Caco-2 (cell line): Measurements from ENCODE around the gene KIFAP3. TPM values are rescaled to one million over a fixed set of nuclear protein-coding genes. Genes with fewer than 3 reads are reported as not detected.

Source experiments
- BruUV-seq: library from RNA; stranded (reverse); fragments of 400-500 nt; replicated peaks from 2 replicates; lab custom pipeline; 2021; lab: Mats Ljungman, UMichigan
- CTCF ChIA-PET: fragments of 300-600 bp; sonication (Branson Sonifier 250); formaldehyde crosslinking; loops from one replicate; lab custom pipeline; 2022; ENCODE audit warnings: antibody characterized with exemption; lab: Charles Lee
- POLR2A ChIA-PET: fragments of 300-600 bp; sonication (Branson Sonifier 250); formaldehyde crosslinking; loops from one replicate; lab custom pipeline; 2022; ENCODE audit warnings: antibody characterized with exemption; lab: Charles Lee
- DNase-seq, 2 experiments: peaks; one replicate each; pipeline versions ENCODE4 v3.0.0 to v3.0.0-alpha.2; 2020 to 2022
- H3K27me3 ChIP-seq: replicated peaks from 2 replicates; pipeline ENCODE4 v1.6.0; 2011; ENCODE audit warnings: low read length; ENCODE audit not compliant: control insufficient read depth, insufficient read depth
- H3K36me3 ChIP-seq: 2 replicates; pipeline ENCODE4 v1.5.1; 2011; ENCODE audit warnings: low read length; ENCODE audit not compliant: control insufficient read depth, insufficient read depth
- H3K4me1 ChIP-seq: fragments of 250-450 bp; sonication (Bioruptor Pico); 2 replicates; pipeline ENCODE4 v1.5.1; 2020; ENCODE audit warnings: mild to moderate bottlenecking
- H3K4me3 ChIP-seq: 2 replicates; pipeline ENCODE4 v1.5.1; 2011; ENCODE audit warnings: low read depth, mild to moderate bottlenecking, control low read depth, low read length
- H3K9me3 ChIP-seq: fragments of 250-450 bp; sonication (Bioruptor Pico); 2 replicates; pipeline ENCODE4 v1.5.1; 2020; ENCODE audit warnings: mild to moderate bottlenecking, moderate library complexity
- H3K27ac Mint-ChIP-seq: one replicate; pipeline ENCODE4 v1.8.0; 2022; ENCODE audit warnings: mixed read lengths; ENCODE audit not compliant: unreplicated experiment
- H3K27me3 Mint-ChIP-seq: one replicate; pipeline ENCODE4 v1.8.0; 2022; ENCODE audit warnings: mixed read lengths; ENCODE audit not compliant: insufficient read depth, unreplicated experiment
- H3K36me3 Mint-ChIP-seq: one replicate; pipeline ENCODE4 v1.8.0; 2022; ENCODE audit warnings: mild to moderate bottlenecking, mixed read lengths; ENCODE audit not compliant: insufficient read depth, unreplicated experiment
- H3K4me1 Mint-ChIP-seq: one replicate; pipeline ENCODE4 v1.8.0; 2022; ENCODE audit warnings: low read depth, mixed read lengths; ENCODE audit not compliant: unreplicated experiment
- H3K4me3 Mint-ChIP-seq: one replicate; pipeline ENCODE4 v1.8.0; 2022; ENCODE audit warnings: mild to moderate bottlenecking, moderate library complexity, mixed read lengths; ENCODE audit not compliant: unreplicated experiment
- H3K9me3 Mint-ChIP-seq: one replicate; pipeline ENCODE4 v1.8.0; 2022; ENCODE audit warnings: mixed read lengths; ENCODE audit not compliant: unreplicated experiment
- CTCF ChIP-seq, 2 experiments: fragments of 200-600 bp in 1 of 2; IDR thresholded peaks; 1 replicate in 1 of 2; 2 replicates in 1 of 2; pipeline versions ENCODE4 v1.5.1 to v1.8.0; 2011 to 2022; ENCODE audit warnings: antibody characterized with exemption in 1 of 2, control low read depth in 1 of 2, inconsistent platforms in 1 of 2, low read depth in 1 of 2, low read length in 1 of 2, mild to moderate bottlenecking in 1 of 2, moderate library complexity in 1 of 2; ENCODE audit not compliant: insufficient read depth in 1 of 2, severe bottlenecking in 1 of 2, unreplicated experiment in 1 of 2
- intact Hi-C: fragments of 100-400 bp; cut with micrococcal nuclease; formaldehyde crosslinking; loops from one replicate; pipeline ENCODE4 v1.10.0; 2022; ENCODE audit not compliant: unreplicated experiment
- total RNA-seq: library from RNA; stranded (reverse); gene quantifications from 2 replicates; pipeline ENCODE4 v1.2.3, GENCODE V29; 2022

Gene KIFAP3
- total RNA-seq, 1 experiment from 2014 or later, result 10.9 TPM

- H3K36me3 Mint-ChIP-seq, result no peaks in the 10 kb centered on the region
- no peaks in the 10 kb centered on the region for H3K9me3 Mint-ChIP-seq
- TF ChIP-seq CTCF (IDR thresholded peaks at IDR 0.05; ENCODE audit: insufficient read depth in 1 of 2, low read depth in 1 of 2, low read length in 1 of 2, severe bottlenecking in 1 of 2, unreplicated experiment in 1 of 2), result no peak
- ChIA-PET POLR2A (no interaction called here), CTCF (interaction anchor here (0.5 kb wide), 1 partner anchor 33 kb away, joined by 3 read pairs; no protein-coding TSS in a partner anchor)
- no peaks in the 10 kb centered on the region for H3K36me3 ChIP-seq
- no peak overlapping the region for H3K27ac Mint-ChIP-seq
- intact Hi-C loops, result no loop called here
- H3K9me3 ChIP-seq, result no peaks in the 10 kb centered on the region
- no peaks in the 10 kb centered on the region for H3K27me3 ChIP-seq
- H3K4me1 Mint-ChIP-seq, result no peaks in the 10 kb centered on the region
- DNase-seq, result no peak
- H3K4me3 Mint-ChIP-seq, result no peak overlapping the region
- H3K4me1 ChIP-seq, result no peaks in the 10 kb centered on the region
- no peaks in the 10 kb centered on the region for H3K27me3 Mint-ChIP-seq
- no TSS peak for BruUV-seq
- no peak overlapping the region for H3K4me3 ChIP-seq
Observed at GRCh38 chr1:169943963-169944526, 130.4 kb downstream of the KIFAP3 start.

- intact Hi-C loops, result no loop called here
- CTCF ChIA-PET, result no interaction called here
Observed at GRCh38 chr1:169941982-169942830, 132.3 kb downstream of the KIFAP3 start.

More at GRCh38 chr1:169941982-169942830, 132.3 kb downstream of the KIFAP3 start:
- Mint-ChIP-seq H3K36me3 (no peaks in the 10 kb centered on the region), H3K4me3 (no peak overlapping the region), H3K27ac (no peak overlapping the region), H3K9me3 (no peaks in the 10 kb centered on the region), H3K4me1 (no peaks in the 10 kb centered on the region), H3K27me3 (no peaks in the 10 kb centered on the region)
- Histone ChIP-seq H3K4me3 (no peak overlapping the region), H3K4me1 (no peaks in the 10 kb centered on the region), H3K9me3 (no peaks in the 10 kb centered on the region), H3K36me3 (no peaks in the 10 kb centered on the region), H3K27me3 (no peaks in the 10 kb centered on the region)
- TF ChIP-seq CTCF (IDR thresholded peaks at IDR 0.05; ENCODE audit: insufficient read depth in 1 of 2, low read depth in 1 of 2, low read length in 1 of 2, severe bottlenecking in 1 of 2, unreplicated experiment in 1 of 2), result no peak
- DNase-seq, result no peak
- no TSS peak for BruUV-seq
- POLR2A ChIA-PET, result no interaction called here
